Measurements from ENCODE around the gene VPS41.

DNA sequence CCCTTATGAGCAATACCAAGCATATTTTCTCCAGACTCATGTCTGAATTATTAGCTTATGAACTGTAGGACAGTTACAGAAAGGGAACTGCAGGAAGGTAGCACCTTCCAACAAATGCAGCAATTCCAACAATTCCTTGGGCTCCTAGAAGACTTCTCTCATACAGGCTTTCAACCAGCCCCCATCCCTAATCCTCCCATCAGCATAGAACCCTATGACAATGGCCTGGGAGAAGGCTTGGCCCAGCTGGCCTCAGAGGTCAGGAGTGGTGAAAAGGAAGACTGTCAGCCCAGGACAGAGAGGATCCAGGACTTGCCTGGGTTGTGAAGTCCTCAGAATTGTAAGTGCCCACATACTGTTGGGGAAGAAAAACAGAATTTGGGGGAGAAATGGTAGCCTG, 5.9 kb downstream of the VPS41 start:
- TF ChIP-seq POLR2A (IDR thresholded peaks at IDR 0.05; ENCODE audit: low read depth, low read length) (no peak), POLR2AphosphoS5 (IDR thresholded peaks at IDR 0.05; ENCODE audit: low read depth, low read length) (no peak), TAF1 (IDR thresholded peaks at IDR 0.05; ENCODE audit: borderline replicate concordance, low read depth, low read length) (no peak)

Measured in GM12892 (cell line).